ENCODE results near the gene RHBG. TPM values are rescaled to one million over a fixed set of nuclear protein-coding genes. Genes with fewer than 3 reads are reported as not detected.

Gene RHBG
- total and polyA plus RNA-seq, 2 of the 4 experiments (the other 2 are of a cell fraction) = not detected

DNA sequence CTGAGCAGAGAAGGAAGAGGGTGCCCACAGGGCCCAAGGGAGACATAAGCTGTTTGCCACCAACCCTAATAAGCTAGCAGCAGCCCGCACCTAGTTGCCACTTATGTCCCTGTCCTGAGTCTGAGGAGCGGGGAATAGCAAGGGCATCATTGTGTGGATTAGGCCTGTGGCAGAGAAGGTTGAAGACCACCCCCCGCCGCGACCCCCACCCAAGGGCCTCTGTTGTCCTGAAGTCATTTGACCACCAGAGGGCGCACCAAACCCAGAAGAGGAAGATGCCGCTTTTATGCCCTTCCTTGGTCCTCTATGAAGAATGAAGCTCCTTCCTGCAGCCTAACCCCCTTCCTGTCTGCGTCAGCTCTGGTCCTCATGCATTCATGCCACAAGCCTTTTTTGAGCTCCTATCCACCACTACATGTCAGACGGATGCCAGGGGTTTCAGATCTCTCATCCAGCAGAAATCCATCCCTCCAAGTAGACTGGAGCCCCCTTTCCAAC is 16.6 kb downstream of the RHBG start:
- no peak overlapping the region for H4K5ac ChIP-seq (ENCODE audit: low read depth, low read length)
- no peak overlapping the region for H2BK120ac ChIP-seq (ENCODE audit: low read depth, low read length)
- H2AK5ac ChIP-seq (ENCODE audit: low read depth, low read length) = no peak overlapping the region
- H3K4me1 ChIP-seq (ENCODE audit: control insufficient read depth, insufficient read depth, low read length) = no peaks in the 10 kb centered on the region
- no peaks in the 10 kb centered on the region for H3K9me3 ChIP-seq (ENCODE audit: control insufficient read depth, insufficient read depth, low read length)
- H2BK5ac ChIP-seq (ENCODE audit: low read depth, low read length, poor library complexity, severe bottlenecking) = no peak overlapping the region
- no peak overlapping the region for H3K14ac ChIP-seq (replicated peaks; ENCODE audit: low read depth, low read length)
- H3K36me3 ChIP-seq (ENCODE audit: control insufficient read depth, insufficient read depth, low read length) = no peaks in the 10 kb centered on the region
- no peak overlapping the region for H3K18ac ChIP-seq (ENCODE audit: low read depth, low read length)
- H3K9me1 ChIP-seq (ENCODE audit: insufficient read depth, low read length) = peaks cover 3% of the 10 kb centered on the region; the same call in 1 of the 2 replicates
- H3K9ac ChIP-seq (ENCODE audit: low read depth, low read length) = no peak overlapping the region
- ATAC-seq (ENCODE audit: low read depth) (peak; percentile 52; the same call in 1 of the 2 replicates), DNase-seq (peak; percentile 68)
- peaks cover 49% of the 10 kb centered on the region for H3K27me3 ChIP-seq (ENCODE audit: control insufficient read depth, insufficient read depth, low read length)
- H2BK20ac ChIP-seq (ENCODE audit: low read depth, low read length) = no peak overlapping the region
- 0% methylated on average over 4 of the region's 9 CpGs; no CpG with 5 or more reads in 1 of the 2 experiments for WGBS, 2 experiments (ENCODE audit: extremely low coverage in 2 of 2, insufficient read length in 1 of 2)
- H3K27ac ChIP-seq (ENCODE audit: insufficient read depth, low read length) = no peak overlapping the region
- no peak overlapping the region for H3K23ac ChIP-seq (ENCODE audit: low read depth, low read length)
- dilution Hi-C loops (cut with HindIII; ENCODE audit: low sequenced_read_pairs, unreplicated experiment) = no loop called here
- ChIA-PET POLR2A (ENCODE audit: unreplicated experiment) (interaction anchor here (0.5 kb wide), 1 partner anchor 334 kb away, joined by 3 read pairs; no protein-coding TSS in a partner anchor), CTCF (interaction anchor here (0.5 to 4.3 kb wide), 38 partner anchors 8 to 276 kb away, joined by 3 to 69 read pairs (median 4); partner anchors contain the start of gene NAXE)
- H3K56ac ChIP-seq (ENCODE audit: extremely low read depth, insufficient read depth, low read length) = no peak overlapping the region
- in situ Hi-C loops (cut with MboI; ENCODE audit: low sequenced_read_pairs) = loop anchor here (5.0 to 10.0 kb wide), 2 partner anchors 59 to 222 kb away; no protein-coding TSS in a partner anchor
- H3K79me1 ChIP-seq (ENCODE audit: low read depth in 1 of 2, low read length in 2 of 2) = no peaks in the 10 kb centered on the region
- H4K20me1 ChIP-seq (ENCODE audit: insufficient read depth, low read length) = no peaks in the 10 kb centered on the region
- intact Hi-C loops (cut with micrococcal nuclease) = loop anchor here (1.0 kb wide), 1 partner anchor 60 kb away; no protein-coding TSS in a partner anchor
- no peak overlapping the region for H3K4me3 ChIP-seq (ENCODE audit: insufficient read depth, low read depth, low read length)
- BruUV-seq (replicated peaks) = no TSS peak
- peak overlapping the region; percentile 61 for H2AK9ac ChIP-seq (replicated peaks; ENCODE audit: low read depth, low read length, poor library complexity)
- no peak overlapping the region for H4K91ac ChIP-seq (ENCODE audit: insufficient read depth, low read depth, low read length)
- no peak overlapping the region for H3K4me2 ChIP-seq (ENCODE audit: low read depth, low read length)
- H3K4ac ChIP-seq (ENCODE audit: low read depth, low read length) = no peak overlapping the region
- H2BK15ac ChIP-seq (ENCODE audit: low read depth, low read length) = no peak overlapping the region
- H2AFZ ChIP-seq (replicated peaks; ENCODE audit: low read length, poor library complexity) = peak overlapping the region; percentile 72
- no peak overlapping the region for H4K8ac ChIP-seq (ENCODE audit: low read depth in 2 of 2, low read length in 2 of 2)
- TF ChIP-seq, protein P1, sequence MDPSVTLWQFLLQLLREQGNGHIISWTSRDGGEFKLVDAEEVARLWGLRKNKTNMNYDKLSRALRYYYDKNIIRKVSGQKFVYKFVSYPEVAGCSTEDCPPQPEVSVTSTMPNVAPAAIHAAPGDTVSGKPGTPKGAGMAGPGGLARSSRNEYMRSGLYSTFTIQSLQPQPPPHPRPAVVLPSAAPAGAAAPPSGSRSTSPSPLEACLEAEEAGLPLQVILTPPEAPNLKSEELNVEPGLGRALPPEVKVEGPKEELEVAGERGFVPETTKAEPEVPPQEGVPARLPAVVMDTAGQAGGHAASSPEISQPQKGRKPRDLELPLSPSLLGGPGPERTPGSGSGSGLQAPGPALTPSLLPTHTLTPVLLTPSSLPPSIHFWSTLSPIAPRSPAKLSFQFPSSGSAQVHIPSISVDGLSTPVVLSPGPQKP (IDR thresholded peaks at IDR 0.05; ENCODE audit: borderline replicate concordance, low read depth, low read length) = no peak
- TF ChIP-seq MXI1 (IDR thresholded peaks at IDR 0.05; ENCODE audit: borderline replicate concordance, low read depth, low read length) (no peak), MAZ (IDR thresholded peaks at IDR 0.05; ENCODE audit: borderline replicate concordance, low read depth, low read length) (0 out of 2 replicates have a peak, but pooled peaks have one; percentile 35), NFE2L2 (IDR thresholded peaks at IDR 0.05; ENCODE audit: low read depth, low read length) (no peak), MAFK (IDR thresholded peaks at IDR 0.05; ENCODE audit: low read depth, low read length) (no peak), CEBPB (IDR thresholded peaks at IDR 0.05; ENCODE audit: low read depth, low read length) (no peak), FOS (IDR thresholded peaks at IDR 0.05; ENCODE audit: low read depth, low read length) (no peak), BHLHE40 (IDR thresholded peaks at IDR 0.05; ENCODE audit: low read depth, low read length) (no peak), RFX5 (IDR thresholded peaks at IDR 0.05; ENCODE audit: low read depth, low read length) (no peak), RAD21 (IDR thresholded peaks at IDR 0.05; ENCODE audit: low read length) (peak; percentile 88), CHD1 (IDR thresholded peaks at IDR 0.05; ENCODE audit: low read depth, low read length) (no peak), SMC3 (IDR thresholded peaks at IDR 0.05; ENCODE audit: low read depth, low read length) (peak; percentile 94), POLR2A (IDR thresholded peaks at IDR 0.05; ENCODE audit: low read depth, low read length) (0 out of 2 replicates have a peak, but pooled peaks have one; percentile 44)
- TF ChIP-seq, protein P2, sequence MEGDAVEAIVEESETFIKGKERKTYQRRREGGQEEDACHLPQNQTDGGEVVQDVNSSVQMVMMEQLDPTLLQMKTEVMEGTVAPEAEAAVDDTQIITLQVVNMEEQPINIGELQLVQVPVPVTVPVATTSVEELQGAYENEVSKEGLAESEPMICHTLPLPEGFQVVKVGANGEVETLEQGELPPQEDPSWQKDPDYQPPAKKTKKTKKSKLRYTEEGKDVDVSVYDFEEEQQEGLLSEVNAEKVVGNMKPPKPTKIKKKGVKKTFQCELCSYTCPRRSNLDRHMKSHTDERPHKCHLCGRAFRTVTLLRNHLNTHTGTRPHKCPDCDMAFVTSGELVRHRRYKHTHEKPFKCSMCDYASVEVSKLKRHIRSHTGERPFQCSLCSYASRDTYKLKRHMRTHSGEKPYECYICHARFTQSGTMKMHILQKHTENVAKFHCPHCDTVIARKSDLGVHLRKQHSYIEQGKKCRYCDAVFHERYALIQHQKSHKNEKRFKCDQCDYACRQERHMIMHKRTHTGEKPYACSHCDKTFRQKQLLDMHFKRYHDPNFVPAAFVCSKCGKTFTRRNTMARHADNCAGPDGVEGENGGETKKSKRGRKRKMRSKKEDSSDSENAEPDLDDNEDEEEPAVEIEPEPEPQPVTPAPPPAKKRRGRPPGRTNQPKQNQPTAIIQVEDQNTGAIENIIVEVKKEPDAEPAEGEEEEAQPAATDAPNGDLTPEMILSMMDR (conservative IDR thresholded peaks at IDR 0.05; ENCODE audit: low read depth, low read length) = peak; percentile 88
- TF ChIP-seq, protein P3, sequence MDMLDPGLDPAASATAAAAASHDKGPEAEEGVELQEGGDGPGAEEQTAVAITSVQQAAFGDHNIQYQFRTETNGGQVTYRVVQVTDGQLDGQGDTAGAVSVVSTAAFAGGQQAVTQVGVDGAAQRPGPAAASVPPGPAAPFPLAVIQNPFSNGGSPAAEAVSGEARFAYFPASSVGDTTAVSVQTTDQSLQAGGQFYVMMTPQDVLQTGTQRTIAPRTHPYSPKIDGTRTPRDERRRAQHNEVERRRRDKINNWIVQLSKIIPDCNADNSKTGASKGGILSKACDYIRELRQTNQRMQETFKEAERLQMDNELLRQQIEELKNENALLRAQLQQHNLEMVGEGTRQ (IDR thresholded peaks at IDR 0.05; ENCODE audit: low read depth, low read length) = no peak

Data from IMR-90 (cell line).